IPS-18a (cell line): ENCODE results near the gene LPIN1.

Source experiments
- H3K27ac ChIP-seq: one replicate; pipeline ENCODE4 v1.5.1; 2013; ENCODE audit warnings: low read length
- H3K27me3 ChIP-seq: one replicate; pipeline ENCODE4 v1.6.1; 2013; ENCODE audit warnings: mild to moderate bottlenecking, low read length; ENCODE audit not compliant: control insufficient read depth, insufficient read depth
- H3K36me3 ChIP-seq: one replicate; pipeline ENCODE4 v1.6.1; 2013; ENCODE audit warnings: low read depth, low read length; ENCODE audit not compliant: control insufficient read depth
- H3K4me1 ChIP-seq: one replicate; pipeline ENCODE4 v1.6.1; 2013; ENCODE audit warnings: low read depth, low read length; ENCODE audit not compliant: control insufficient read depth
- H3K4me3 ChIP-seq: one replicate; pipeline ENCODE4 v1.5.1; 2013; ENCODE audit warnings: low read length
- H3K9ac ChIP-seq: one replicate; pipeline ENCODE4 v1.6.1; 2013; ENCODE audit warnings: mild to moderate bottlenecking, low read length, moderate library complexity
- H3K9me3 ChIP-seq: one replicate; pipeline ENCODE4 v1.6.1; 2013; ENCODE audit warnings: low read depth, low read length; ENCODE audit not compliant: control insufficient read depth

LPIN1 gene

DNA sequence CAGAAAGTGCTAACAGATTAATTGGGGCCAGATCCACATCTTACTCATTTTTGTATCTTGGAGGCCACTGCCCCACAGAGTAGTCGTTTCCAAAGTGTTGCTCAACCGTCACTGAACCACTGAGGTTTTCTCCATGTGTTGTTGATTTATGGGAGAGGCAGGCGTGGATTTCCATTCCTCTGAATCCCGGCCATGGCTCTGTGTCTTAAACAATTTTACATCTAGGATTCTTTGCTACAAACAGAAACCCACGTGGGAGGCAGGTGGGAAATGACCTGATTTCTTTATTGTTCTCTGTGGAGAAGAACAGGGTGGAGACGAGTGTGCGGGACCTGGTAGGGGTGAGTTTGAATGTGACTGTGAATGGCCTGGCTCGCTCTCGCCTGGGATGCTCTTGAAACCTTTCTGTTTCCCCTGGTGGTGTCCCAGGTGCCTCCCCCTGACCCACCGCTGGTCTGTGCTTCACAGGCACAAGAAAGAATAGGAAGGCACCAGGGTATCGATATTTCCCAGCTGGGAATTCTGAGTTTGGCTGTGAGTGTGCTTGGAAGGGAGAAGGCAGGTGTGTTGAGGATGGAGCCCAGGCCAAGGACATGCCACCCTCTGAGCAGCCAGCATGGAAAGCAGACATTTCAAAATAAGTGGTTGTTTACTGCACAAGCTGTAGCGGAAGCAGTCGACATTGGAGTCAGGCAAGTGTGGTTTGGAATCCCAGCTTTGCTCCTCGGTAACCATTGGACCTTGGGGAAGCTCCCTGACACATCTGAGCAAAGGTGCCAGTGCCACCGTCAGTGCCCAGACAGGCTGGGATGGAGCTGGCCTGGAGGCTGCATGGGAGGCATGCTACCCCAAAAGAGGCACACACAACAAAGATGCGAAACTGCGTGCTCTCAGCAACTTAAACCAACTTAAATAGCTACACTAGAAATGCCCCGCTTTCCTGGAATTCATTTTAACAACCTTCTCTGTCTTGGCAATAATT lies 50.0 kb downstream of the LPIN1 start:
- Histone ChIP-seq H3K27ac (no peak overlapping the region), H3K9ac (no peak overlapping the region), H3K4me1 (no peaks in the 10 kb centered on the region), H3K27me3 (no peaks in the 10 kb centered on the region), H3K36me3 (peaks cover 11% of the 10 kb centered on the region), H3K4me3 (no peak overlapping the region), H3K9me3 (no peaks in the 10 kb centered on the region)

GRCh38 chr2:11797846-11798245 lies 51.4 kb downstream of the LPIN1 start:
- Histone ChIP-seq H3K4me1 (no peaks in the 10 kb centered on the region), H3K9ac (no peak overlapping the region), H3K27ac (no peak overlapping the region), H3K27me3 (no peaks in the 10 kb centered on the region), H3K4me3 (no peak overlapping the region), H3K9me3 (no peaks in the 10 kb centered on the region), H3K36me3 (peaks cover 9% of the 10 kb centered on the region)

- peaks cover 8% of the 10 kb centered on the region for H3K36me3 ChIP-seq
- H3K27ac ChIP-seq, result no peak overlapping the region
- H3K27me3 ChIP-seq, result no peaks in the 10 kb centered on the region
- H3K4me1 ChIP-seq, result no peaks in the 10 kb centered on the region
- H3K9ac ChIP-seq, result no peak overlapping the region
- no peak overlapping the region for H3K4me3 ChIP-seq
- no peaks in the 10 kb centered on the region for H3K9me3 ChIP-seq
These were observed 52.4 kb downstream of the LPIN1 start for GRCh38 chr2:11798701-11799435.

DNA sequence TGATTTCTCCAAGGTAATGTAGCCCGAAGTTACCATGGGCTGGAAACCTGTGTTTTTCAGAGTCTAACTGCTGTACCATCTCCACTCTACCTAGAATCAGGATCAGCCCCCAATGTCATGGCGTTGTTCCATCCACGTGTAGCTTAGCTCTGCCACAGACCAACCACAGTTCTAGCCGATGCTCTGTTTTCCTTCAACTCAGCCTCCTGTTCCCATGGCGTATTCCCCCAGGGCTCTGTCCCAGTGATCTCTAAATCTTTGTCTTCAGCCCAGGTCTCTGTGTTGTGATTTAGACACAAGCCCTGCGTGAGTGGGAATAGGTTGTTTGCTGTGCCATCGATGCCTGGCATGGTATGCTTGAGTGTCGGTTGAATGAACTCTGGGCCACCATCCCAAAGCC lies 53.4 kb downstream of the LPIN1 start:
- Histone ChIP-seq H3K4me3 (no peak overlapping the region), H3K27ac (no peak overlapping the region), H3K9me3 (no peaks in the 10 kb centered on the region), H3K4me1 (no peaks in the 10 kb centered on the region), H3K36me3 (peaks cover 16% of the 10 kb centered on the region), H3K9ac (no peak overlapping the region), H3K27me3 (no peaks in the 10 kb centered on the region)

DNA sequence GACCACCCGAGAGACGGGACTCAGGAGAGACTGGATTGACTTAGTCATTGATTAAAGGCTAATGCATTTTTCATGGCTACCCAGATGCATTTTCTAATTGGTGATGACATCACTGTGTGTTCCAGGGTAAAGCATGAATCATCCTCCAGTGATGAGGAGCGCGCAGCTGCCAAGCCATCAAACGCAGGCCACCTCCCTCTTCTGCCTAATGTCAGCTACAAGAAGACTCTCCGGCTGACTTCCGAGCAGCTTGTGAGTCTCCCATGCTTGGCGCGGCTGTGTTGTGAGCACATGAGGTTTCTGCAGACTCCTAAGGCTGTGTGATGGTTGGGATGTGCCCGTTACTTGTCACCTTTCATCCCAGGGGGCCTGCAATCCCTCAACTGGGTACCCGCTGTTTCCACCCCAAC lies 56.4 kb downstream of the LPIN1 start:
- Histone ChIP-seq H3K4me3 (no peak overlapping the region), H3K27me3 (no peaks in the 10 kb centered on the region), H3K36me3 (peaks cover 30% of the 10 kb centered on the region)

GRCh38 chr2:11805024-11805423 lies 58.6 kb downstream of the LPIN1 start:
- Histone ChIP-seq H3K4me1 (no peaks in the 10 kb centered on the region), H3K27me3 (no peaks in the 10 kb centered on the region), H3K27ac (no peak overlapping the region), H3K4me3 (no peak overlapping the region), H3K9ac (no peak overlapping the region), H3K36me3 (peaks cover 30% of the 10 kb centered on the region), H3K9me3 (no peaks in the 10 kb centered on the region)

More for the DNA sequence above, 56.4 kb downstream of the LPIN1 start:
- Histone ChIP-seq H3K9me3 (no peaks in the 10 kb centered on the region), H3K9ac (no peak overlapping the region), H3K4me1 (no peaks in the 10 kb centered on the region), H3K27ac (no peak overlapping the region)

DNA sequence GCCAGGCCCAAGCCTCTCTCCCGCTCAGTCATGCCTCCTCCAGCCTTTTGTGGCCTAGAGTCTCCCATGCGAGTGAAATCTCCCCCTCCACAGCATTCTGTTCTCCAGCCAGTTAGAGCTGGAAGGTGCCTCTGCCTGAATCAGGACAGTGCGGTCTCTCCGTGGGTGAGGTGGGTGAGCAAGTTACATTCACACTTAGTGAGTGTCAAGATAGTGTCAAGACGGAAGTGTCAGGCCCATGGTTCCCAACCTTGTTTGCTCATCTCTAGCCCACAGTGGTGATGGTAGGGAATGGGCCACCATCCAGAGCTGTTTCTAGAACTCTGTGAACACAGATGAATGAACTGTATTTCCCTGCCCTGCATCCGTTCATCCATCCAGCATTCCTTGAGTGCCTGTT lies 59.5 kb downstream of the LPIN1 start:
- no peaks in the 10 kb centered on the region for H3K27me3 ChIP-seq
- H3K4me1 ChIP-seq, result no peaks in the 10 kb centered on the region
- H3K9ac ChIP-seq, result no peak overlapping the region
- H3K4me3 ChIP-seq, result no peak overlapping the region
- H3K36me3 ChIP-seq, result peaks cover 30% of the 10 kb centered on the region
- no peak overlapping the region for H3K27ac ChIP-seq
- no peaks in the 10 kb centered on the region for H3K9me3 ChIP-seq

- H3K9me3 ChIP-seq, result no peaks in the 10 kb centered on the region
- H3K27me3 ChIP-seq, result no peaks in the 10 kb centered on the region
- H3K4me1 ChIP-seq, result no peaks in the 10 kb centered on the region
- peaks cover 30% of the 10 kb centered on the region for H3K36me3 ChIP-seq
- no peak overlapping the region for H3K27ac ChIP-seq
- H3K4me3 ChIP-seq, result no peak overlapping the region
- no peak overlapping the region for H3K9ac ChIP-seq
These were observed 61.0 kb downstream of the LPIN1 start for GRCh38 chr2:11807156-11808015.

DNA sequence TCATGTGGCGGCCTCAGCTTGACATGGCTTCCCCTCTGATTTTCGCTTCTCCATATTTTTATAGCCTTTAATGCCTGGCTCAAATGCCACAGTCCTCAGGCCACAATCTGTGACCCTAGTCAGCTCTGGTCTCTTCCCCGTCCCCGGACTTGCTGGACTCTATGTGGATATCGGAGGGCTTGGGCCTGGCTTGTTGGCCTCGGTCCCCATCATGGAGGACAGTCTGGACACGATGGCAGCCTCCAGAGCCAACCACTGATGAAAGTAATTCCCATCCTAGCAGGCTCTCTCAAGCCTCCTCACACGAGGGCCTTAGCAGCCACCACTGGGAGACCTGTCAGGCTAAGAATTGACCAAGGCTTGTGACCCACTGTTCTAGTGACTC lies 61.6 kb downstream of the LPIN1 start:
- no peaks in the 10 kb centered on the region for H3K27me3 ChIP-seq
- no peak overlapping the region for H3K9ac ChIP-seq
- no peak overlapping the region for H3K4me3 ChIP-seq
- H3K4me1 ChIP-seq, result no peaks in the 10 kb centered on the region
- H3K9me3 ChIP-seq, result no peaks in the 10 kb centered on the region
- peaks cover 27% of the 10 kb centered on the region for H3K36me3 ChIP-seq
- H3K27ac ChIP-seq, result no peak overlapping the region

GRCh38 chr2:11809586-11810236 lies 63.3 kb downstream of the LPIN1 start:
- Histone ChIP-seq H3K36me3 (peaks cover 15% of the 10 kb centered on the region), H3K4me3 (no peak overlapping the region)

More at GRCh38 chr2:11809586-11810236, 63.3 kb downstream of the LPIN1 start:
- no peak overlapping the region for H3K27ac ChIP-seq
- H3K4me1 ChIP-seq, result no peaks in the 10 kb centered on the region
- no peak overlapping the region for H3K9ac ChIP-seq
- H3K9me3 ChIP-seq, result no peaks in the 10 kb centered on the region
- H3K27me3 ChIP-seq, result no peaks in the 10 kb centered on the region
